RPMI7951 (cell line): ENCODE results near the gene NOP53. TPM values are rescaled to one million over a fixed set of nuclear protein-coding genes. Genes with fewer than 3 reads are reported as not detected.
A peak's percentile ranks its signal among the peaks of the same experiment; 100 is the strongest.
"Not testable (repeated sequence)": the region's sequence is repeated elsewhere in the genome, so short reads cannot be mapped to it uniquely, and the experiment has no call there.

Experiments used
- DNase-seq: peaks from one replicate; pipeline ENCODE4 v3.0.0-alpha.2; 2012; ENCODE audit warnings: low read depth
- total RNA-seq: library from RNA; depleted of rRNA; stranded (reverse); fragments of >200 nt; shearing (Covaris generic); gene quantifications from 2 replicates; pipeline ENCODE4 v1.2.3, GENCODE V29; 2014

The NOP53 gene
- total RNA-seq, 1 experiment from 2014 or later: 32.8 TPM

DNA sequence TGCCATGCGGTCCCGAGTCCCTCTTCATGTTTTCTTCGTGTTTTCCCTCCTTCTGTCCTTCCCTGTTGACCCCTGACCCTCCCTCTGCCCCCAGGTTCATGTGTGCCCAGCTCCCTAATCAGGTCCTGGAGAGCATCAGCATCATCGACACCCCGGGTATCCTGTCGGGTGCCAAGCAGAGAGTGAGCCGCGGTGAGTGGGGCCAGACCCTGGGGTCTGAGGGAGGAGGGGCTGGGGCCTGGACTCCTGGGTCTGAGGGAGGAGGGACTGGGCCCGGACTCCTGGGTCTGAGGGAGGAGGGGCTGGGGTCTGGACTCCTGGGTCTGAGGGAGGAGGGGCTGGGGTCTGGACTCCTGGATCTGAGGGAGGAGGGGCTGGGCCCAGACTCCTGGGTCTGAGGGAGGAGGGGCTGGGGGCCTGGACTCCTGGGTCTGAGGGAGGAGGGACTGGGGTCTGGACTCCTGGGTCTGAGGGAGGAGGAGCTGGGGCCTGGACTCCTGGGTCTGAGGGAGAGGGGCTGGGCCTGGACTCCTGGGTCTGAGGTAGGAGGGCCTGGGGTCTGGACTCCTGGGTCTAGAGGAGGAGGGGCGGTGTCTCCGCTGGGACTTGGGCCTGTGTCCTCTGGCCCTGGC lies 26.8 kb upstream of the NOP53 start:
- DNase-seq: not testable (repeated sequence)

GRCh38 chr19:47719047-47719859 lies 26.1 kb upstream of the NOP53 start:
- peak; percentile 100 for DNase-seq

DNA sequence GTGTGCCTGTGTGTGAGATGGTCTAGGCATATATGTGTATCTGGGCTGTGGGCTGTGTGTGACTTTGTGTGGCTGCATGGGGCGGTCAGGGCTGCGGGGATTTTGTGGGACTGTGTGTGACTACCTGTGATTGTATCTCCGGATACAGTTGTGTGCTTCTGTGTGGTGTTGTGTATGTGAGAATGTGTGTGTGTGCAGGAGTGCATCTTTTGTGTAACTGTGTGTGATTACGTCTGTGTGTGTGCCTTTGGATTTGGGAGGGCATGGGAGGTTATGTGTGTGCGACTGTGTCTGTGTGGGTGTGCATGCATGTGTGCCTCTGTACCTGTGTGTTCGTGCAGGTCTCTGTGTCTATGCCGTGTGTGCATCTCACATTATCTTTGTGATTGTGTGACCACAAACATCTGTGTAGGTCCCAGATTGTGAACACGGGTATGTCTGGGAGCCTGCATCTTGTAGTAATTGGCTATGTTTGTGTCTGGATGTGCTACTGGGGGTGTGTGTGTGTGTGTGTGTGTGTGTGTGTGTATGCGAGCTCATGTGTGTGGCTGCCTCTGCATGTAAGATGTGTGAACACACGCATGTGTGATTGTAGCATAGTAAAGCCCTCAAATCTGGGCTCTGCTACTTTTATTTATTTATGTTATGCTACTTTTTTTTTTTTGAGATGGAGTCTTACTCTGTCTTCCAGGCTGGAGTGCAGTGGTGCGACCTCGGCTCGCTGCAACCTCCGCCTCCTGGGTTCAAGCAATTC lies 24.5 kb upstream of the NOP53 start:
- no peak for DNase-seq

DNA sequence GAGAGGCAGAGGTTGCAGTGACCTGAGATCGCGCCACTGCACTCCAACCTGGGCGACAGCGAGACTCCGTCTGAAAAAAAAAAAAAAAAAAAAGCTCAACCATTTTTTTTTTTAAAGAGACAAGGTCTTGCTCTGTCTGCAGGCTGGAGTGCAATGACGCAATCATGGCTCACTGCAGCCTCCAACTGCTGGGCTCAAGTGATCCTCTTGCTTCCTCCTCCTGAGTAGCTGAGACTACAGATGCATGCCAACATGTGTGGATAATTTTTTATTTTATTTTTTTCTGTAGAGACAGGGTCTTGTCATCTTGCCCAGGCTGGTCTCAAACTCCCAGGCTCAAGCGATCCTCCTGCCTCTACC lies 21.8 kb upstream of the NOP53 start:
- DNase-seq: peak; percentile 86

GRCh38 chr19:47725759-47726401 lies 19.5 kb upstream of the NOP53 start:
- DNase-seq: no peak

- DNase-seq: peak; percentile 71
Measured at GRCh38 chr19:47726467-47726866, 18.9 kb upstream of the NOP53 start.

DNA sequence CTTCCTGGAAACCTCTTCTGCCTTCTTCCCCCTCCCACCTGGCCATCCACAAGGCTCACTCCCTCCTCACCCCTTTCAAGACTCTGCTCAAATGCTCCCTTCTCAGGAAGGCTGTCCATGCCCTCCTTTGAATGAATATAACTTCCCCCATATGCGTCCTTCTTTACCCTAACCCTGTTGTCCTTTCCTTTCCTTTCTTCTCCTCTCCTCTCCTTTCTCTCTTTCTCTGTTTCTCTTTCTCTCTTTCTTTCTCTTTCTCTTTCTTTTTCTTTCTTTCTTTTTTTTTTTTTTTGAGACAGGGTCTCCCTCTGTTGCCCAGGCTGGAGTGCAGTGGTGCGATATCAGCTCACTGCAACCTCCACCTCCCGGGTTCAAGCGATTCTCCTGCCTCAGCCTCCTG lies 17.1 kb upstream of the NOP53 start:
- DNase-seq: not testable (repeated sequence)

DNA sequence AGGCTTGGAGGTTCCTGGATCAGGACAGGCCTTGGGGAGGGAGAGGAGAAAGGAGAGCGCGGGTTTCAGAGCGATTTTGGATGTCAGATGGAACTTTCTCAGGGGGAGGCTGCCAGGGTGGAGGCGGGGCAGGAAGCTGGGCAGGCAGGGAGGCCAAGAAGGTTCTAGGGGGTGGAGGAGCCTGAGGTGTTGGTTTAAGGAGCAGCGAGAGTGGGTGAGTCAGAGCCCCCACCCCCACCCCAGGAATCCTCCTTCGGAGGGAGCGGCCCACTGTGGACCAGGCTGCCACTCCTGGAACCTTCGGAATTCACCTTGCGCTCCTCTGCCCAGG lies 15.9 kb upstream of the NOP53 start:
- peak; percentile 95 for DNase-seq

DNA sequence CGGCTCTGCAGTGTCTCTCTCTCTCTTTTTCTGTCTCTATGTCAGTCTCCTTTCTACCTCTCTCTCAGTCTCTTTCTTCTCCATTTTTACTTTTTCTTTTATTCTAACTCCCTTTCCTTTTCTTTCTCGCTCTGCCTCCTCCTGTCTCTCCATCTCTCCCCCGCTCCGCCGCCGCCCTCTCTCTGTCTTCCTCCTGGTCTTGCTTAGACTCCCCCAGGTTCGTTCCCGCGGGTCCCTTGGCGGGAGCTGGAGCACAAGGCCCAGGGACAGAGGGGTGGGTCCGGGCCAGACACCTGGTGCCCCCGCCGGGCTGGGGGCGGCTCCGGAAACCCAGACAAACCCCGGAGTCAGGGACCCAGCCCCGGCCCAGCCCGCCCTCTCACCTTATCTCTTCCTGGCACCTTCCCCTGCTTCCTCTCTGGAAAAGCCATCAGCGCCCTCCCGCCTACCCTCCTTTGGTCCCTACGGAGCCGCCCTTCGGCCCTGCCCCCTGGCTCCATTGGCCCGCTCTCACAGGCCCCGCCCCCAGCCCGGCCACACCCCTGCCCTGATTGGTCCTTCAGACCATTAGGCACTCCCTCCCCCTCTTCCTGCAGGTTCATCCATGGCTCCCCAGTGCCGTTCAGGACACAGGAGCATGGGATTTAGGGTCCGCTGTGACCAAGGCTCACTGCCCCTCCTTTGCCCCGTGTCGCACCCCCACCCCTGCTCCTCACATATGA lies 15.4 kb upstream of the NOP53 start:
- DNase-seq: no peak

DNA sequence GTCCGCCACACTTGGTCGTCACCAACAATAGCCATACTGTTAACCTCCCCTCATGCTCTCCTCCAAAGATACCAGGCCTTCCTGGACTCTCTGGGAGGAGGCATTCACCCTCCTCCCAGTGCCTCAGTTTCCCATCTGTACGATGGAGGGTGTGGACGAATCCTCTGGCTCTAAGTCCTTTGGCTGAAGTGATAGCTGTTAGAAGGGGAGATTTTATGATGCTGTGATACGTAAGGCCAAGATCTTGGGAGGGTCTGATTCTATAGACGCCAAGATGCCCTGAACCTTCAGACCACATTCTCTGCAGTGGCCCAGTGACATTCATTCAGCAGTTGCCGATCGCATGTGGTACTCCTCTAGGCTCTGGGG lies 14.8 kb upstream of the NOP53 start:
- DNase-seq: no peak

GRCh38 chr19:47730910-47731309 lies 14.4 kb upstream of the NOP53 start:
- DNase-seq: no peak

- DNase-seq: no peak
Measured at GRCh38 chr19:47735131-47735530, 10.2 kb upstream of the NOP53 start.

GRCh38 chr19:47740866-47741519 lies 4.4 kb upstream of the NOP53 start:
- DNase-seq: no peak

DNA sequence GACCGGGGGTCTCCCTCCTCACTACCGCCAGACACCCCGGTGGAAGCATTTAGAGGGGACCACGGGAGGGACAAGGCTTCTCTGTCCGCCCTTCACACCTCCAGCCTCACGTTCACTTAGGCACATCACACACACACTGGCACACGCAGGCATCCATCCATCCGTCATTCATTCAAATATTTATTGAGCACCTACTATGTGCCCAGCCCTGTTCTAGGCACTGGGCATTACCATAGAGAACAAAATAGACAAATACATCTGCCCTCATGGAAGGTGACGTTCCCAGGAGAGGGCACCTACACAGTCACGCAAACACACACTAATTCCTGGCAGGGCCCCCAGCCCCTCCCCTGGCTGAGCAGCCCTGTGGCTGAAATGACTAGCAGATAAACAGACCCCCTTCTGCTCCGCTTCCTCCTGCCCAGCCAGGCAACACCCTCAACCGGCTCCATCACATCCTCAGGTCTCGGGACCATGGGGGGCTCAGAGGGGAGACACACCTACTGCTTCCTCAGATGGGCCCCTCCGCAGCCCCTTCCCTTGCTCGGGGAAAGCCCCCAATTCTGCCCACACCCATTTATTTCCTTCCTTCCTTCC lies 3.7 kb upstream of the NOP53 start:
- DNase-seq: no peak

GRCh38 chr19:47742634-47743033 lies 2.7 kb upstream of the NOP53 start:
- peak; percentile 62 for DNase-seq

GRCh38 chr19:47746129-47746528 lies 783 bp downstream of the NOP53 start:
- DNase-seq: not testable (repeated sequence)

GRCh38 chr19:47749326-47749725 lies 4.0 kb downstream of the NOP53 start:
- DNase-seq: no peak

GRCh38 chr19:47750752-47751151 lies 5.4 kb downstream of the NOP53 start:
- no peak for DNase-seq

DNA sequence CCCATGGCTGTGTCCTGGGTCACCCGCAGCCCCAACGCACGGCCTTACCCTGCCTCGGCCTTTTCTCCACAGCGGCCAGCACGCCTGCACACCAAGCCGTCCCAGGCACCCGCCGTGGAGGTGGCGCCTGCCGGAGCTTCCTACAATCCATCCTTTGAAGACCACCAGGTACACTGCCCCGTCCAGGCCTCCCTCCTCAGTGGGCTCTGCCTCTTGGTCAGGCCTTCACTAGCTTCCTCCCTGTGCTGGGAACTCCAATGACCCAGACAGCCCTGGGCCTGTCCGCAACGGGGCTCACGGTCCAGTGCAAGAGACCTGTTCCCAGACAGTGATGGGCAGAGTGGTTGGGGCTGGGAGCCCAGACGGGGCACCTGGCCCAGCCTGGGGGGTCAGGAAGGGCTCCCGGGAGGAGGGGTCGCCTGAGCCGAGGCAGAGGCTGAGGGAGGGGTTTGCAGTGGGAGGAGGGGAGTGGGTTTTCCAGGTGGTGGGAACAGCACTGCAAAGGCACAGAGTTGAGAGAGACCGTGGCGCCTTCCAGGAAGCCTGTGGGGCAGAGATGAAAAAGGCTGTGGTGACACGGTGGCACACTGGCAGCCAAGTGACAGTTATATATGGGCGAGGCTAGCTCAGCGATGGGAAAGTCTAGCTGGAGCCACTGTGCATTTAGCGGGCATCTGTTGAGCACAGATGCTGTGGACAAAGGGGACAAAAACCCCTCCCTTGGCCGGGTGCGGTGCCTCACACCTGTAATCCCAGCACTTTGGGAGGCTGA lies 7.3 kb downstream of the NOP53 start:
- no peak for DNase-seq
